Gastrocnemius medialis (tissue), 4 donors: ENCODE data around the gene INPP4B.

ENCODE experiments used
- CTCF ChIP-seq, 5 experiments: fragments of 450-650 bp in 3 of 5; fragments of 200-600 bp in 2 of 5; sonication (generic) in 2 of 5; IDR thresholded peaks in 4 of 5; conservative IDR thresholded peaks in 1 of 5; 1 replicate in 4 of 5; 2 replicates in 1 of 5; pipeline ENCODE4 v1.5.1; 2016 to 2019; ENCODE audit warnings: antibody characterized with exemption in 5 of 5, mild to moderate bottlenecking in 3 of 5, moderate library complexity in 3 of 5
- POLR2A ChIP-seq, 2 donors: fragments of 450-650 bp; IDR thresholded peaks; one replicate each; pipeline ENCODE4 v1.6.1; 2017; ENCODE audit warnings: antibody characterized with exemption in 2 of 2, mild to moderate bottlenecking in 2 of 2, moderate library complexity in 2 of 2

GRCh38 chr4:142818031-142818430 lies 28.1 kb downstream of the INPP4B start:
- no peak for TF ChIP-seq CTCF (IDR thresholded peaks at IDR 0.05 in 4 of 5, conservative IDR thresholded peaks at IDR 0.05 in 1 of 5)
- no peak for TF ChIP-seq POLR2A (IDR thresholded peaks at IDR 0.05)
